ENCODE measurements around the gene BMP4. TPM values are rescaled to one million over a fixed set of nuclear protein-coding genes. Genes with fewer than 3 reads are reported as not detected.
"Not testable (repeated sequence)": the region's sequence is repeated elsewhere in the genome, so short reads cannot be mapped to it uniquely, and the experiment has no call there.

Gene BMP4
- total RNA-seq, 1 donor from 2014 or later, result 31.4 TPM

GRCh38 chr14:54000341-54000811 lies 43.8 kb upstream of the BMP4 start:
- no peak for DNase-seq (ENCODE audit: extremely low spot score in 2 of 2)
- intact Hi-C loops (cut with DNase I), result no loop called here

GRCh38 chr14:53999061-53999488 lies 42.5 kb upstream of the BMP4 start:
- TF ChIP-seq POLR2AphosphoS5 (IDR thresholded peaks at IDR 0.05; ENCODE audit: insufficient read depth in 1 of 2, low read depth in 1 of 2) (no peak), POLR2A (IDR thresholded peaks at IDR 0.05) (no peak), CTCF (IDR thresholded peaks at IDR 0.05) (no peak)
- no peak for DNase-seq (ENCODE audit: extremely low spot score in 2 of 2)
- no peaks in the 10 kb centered on the region for H3K9me3 ChIP-seq
- H3K36me3 ChIP-seq, result no peaks in the 10 kb centered on the region
- no peak overlapping the region for H3K4me3 ChIP-seq
- intact Hi-C loops (cut with DNase I), result no loop called here
- H3K4me1 ChIP-seq, result no peaks in the 10 kb centered on the region
- H3K27ac ChIP-seq, result no peak overlapping the region
- no peaks in the 10 kb centered on the region for H3K27me3 ChIP-seq

More at GRCh38 chr14:54000341-54000811, 43.8 kb upstream of the BMP4 start:
- Histone ChIP-seq H3K27ac (no peak overlapping the region), H3K4me1 (no peaks in the 10 kb centered on the region), H3K4me3 (no peak overlapping the region), H3K36me3 (no peaks in the 10 kb centered on the region), H3K27me3 (no peaks in the 10 kb centered on the region), H3K9me3 (no peaks in the 10 kb centered on the region)
- TF ChIP-seq POLR2A (IDR thresholded peaks at IDR 0.05) (no peak), CTCF (IDR thresholded peaks at IDR 0.05) (no peak), POLR2AphosphoS5 (IDR thresholded peaks at IDR 0.05; ENCODE audit: insufficient read depth in 1 of 2, low read depth in 1 of 2) (no peak)

GRCh38 chr14:53996041-53996440 lies 39.4 kb upstream of the BMP4 start:
- intact Hi-C loops (cut with DNase I), result no loop called here
- TF ChIP-seq CTCF (IDR thresholded peaks at IDR 0.05) (no peak), POLR2A (IDR thresholded peaks at IDR 0.05) (no peak), POLR2AphosphoS5 (IDR thresholded peaks at IDR 0.05; ENCODE audit: insufficient read depth in 1 of 2, low read depth in 1 of 2) (no peak)
- no peak for DNase-seq (ENCODE audit: extremely low spot score in 2 of 2)
- Histone ChIP-seq H3K36me3 (no peaks in the 10 kb centered on the region), H3K4me1 (no peaks in the 10 kb centered on the region), H3K4me3 (no peak overlapping the region), H3K27me3 (no peaks in the 10 kb centered on the region), H3K27ac (no peak overlapping the region), H3K9me3 (no peaks in the 10 kb centered on the region)

- intact Hi-C loops (cut with DNase I), result no loop called here
- no peaks in the 10 kb centered on the region for H3K36me3 ChIP-seq
- no peak overlapping the region for H3K4me3 ChIP-seq
- H3K9me3 ChIP-seq, result no peaks in the 10 kb centered on the region
- no peak overlapping the region for H3K27ac ChIP-seq
- H3K4me1 ChIP-seq, result no peaks in the 10 kb centered on the region
- no peaks in the 10 kb centered on the region for H3K27me3 ChIP-seq
- TF ChIP-seq CTCF (IDR thresholded peaks at IDR 0.05), result no peak
- no peak for TF ChIP-seq POLR2AphosphoS5 (IDR thresholded peaks at IDR 0.05; ENCODE audit: insufficient read depth in 1 of 2, low read depth in 1 of 2)
- TF ChIP-seq POLR2A (IDR thresholded peaks at IDR 0.05), result no peak
- DNase-seq (ENCODE audit: extremely low spot score in 2 of 2), result no peak
These were observed 37.4 kb upstream of the BMP4 start for GRCh38 chr14:53993920-53994607.

- Histone ChIP-seq H3K9me3 (no peaks in the 10 kb centered on the region), H3K27me3 (no peaks in the 10 kb centered on the region), H3K4me3 (no peak overlapping the region), H3K27ac (no peak overlapping the region), H3K36me3 (no peaks in the 10 kb centered on the region), H3K4me1 (no peaks in the 10 kb centered on the region)
- intact Hi-C loops (cut with DNase I), result no loop called here
- no peak for DNase-seq (ENCODE audit: extremely low spot score in 2 of 2)
- TF ChIP-seq POLR2A (IDR thresholded peaks at IDR 0.05) (no peak), CTCF (IDR thresholded peaks at IDR 0.05) (no peak), POLR2AphosphoS5 (IDR thresholded peaks at IDR 0.05; ENCODE audit: insufficient read depth in 1 of 2, low read depth in 1 of 2) (no peak)
These were observed 34.4 kb upstream of the BMP4 start for GRCh38 chr14:53990978-53991377.

GRCh38 chr14:53986718-53987117 lies 30.1 kb upstream of the BMP4 start:
- H3K36me3 ChIP-seq; intact Hi-C loops (cut with DNase I); DNase-seq (ENCODE audit: extremely low spot score in 2 of 2); H3K27ac ChIP-seq; H3K9me3 ChIP-seq; H3K4me1 ChIP-seq; H3K27me3 ChIP-seq; H3K4me3 ChIP-seq: not testable (repeated sequence)

GRCh38 chr14:53984958-53985357 lies 28.3 kb upstream of the BMP4 start:
- H3K9me3 ChIP-seq; H3K4me1 ChIP-seq; intact Hi-C loops (cut with DNase I); H3K36me3 ChIP-seq; H3K27me3 ChIP-seq; H3K27ac ChIP-seq; H3K4me3 ChIP-seq; DNase-seq (ENCODE audit: extremely low spot score in 2 of 2): not testable (repeated sequence)

All from vagina (tissue), 2 donors.